ENCODE measurements around the gene ITPR3.

GRCh38 chr6:33627876-33628275 is 6.8 kb downstream of the ITPR3 start:
- no peak for TF ChIP-seq CTCF (optimal IDR thresholded peaks at IDR 0.05 in 1 of 3, IDR thresholded peaks at IDR 0.05 in 1 of 3, conservative IDR thresholded peaks at IDR 0.05 in 1 of 3; ENCODE audit: extremely low read depth in 1 of 3, insufficient read depth in 2 of 3, low read length in 3 of 3)
- no peak for TF ChIP-seq EZH2 (IDR thresholded peaks at IDR 0.05; ENCODE audit: low read length)

All from keratinocyte (primary cell).